NCI-H1417 treated with DMSO at 0.1 percent for 48 hours (cell line): Measurements from ENCODE around the gene KREMEN1.

Experiments used
- DNase-seq: peaks from one replicate; lab custom pipeline; 2025; lab: John Stamatoyannopoulos, UW

The KREMEN1 gene

GRCh38 chr22:29133603-29134133 is 60.8 kb downstream of the KREMEN1 start:
- no peak for DNase-seq

GRCh38 chr22:29134448-29134847 is 61.6 kb downstream of the KREMEN1 start:
- DNase-seq = no peak

- DNase-seq = no peak
Observed at GRCh38 chr22:29136782-29137700, 64.2 kb downstream of the KREMEN1 start.

- DNase-seq = no peak
Observed at GRCh38 chr22:29138556-29139305, 65.9 kb downstream of the KREMEN1 start.

- no peak for DNase-seq
Observed at GRCh38 chr22:29139965-29140782, 67.3 kb downstream of the KREMEN1 start.

GRCh38 chr22:29141078-29141688 is 68.3 kb downstream of the KREMEN1 start:
- no peak for DNase-seq

GRCh38 chr22:29142116-29142515 is 69.3 kb downstream of the KREMEN1 start:
- no peak for DNase-seq

GRCh38 chr22:29143941-29144785 is 71.3 kb downstream of the KREMEN1 start:
- no peak for DNase-seq

GRCh38 chr22:29144786-29145160 is 71.9 kb downstream of the KREMEN1 start:
- DNase-seq = no peak

- no peak for DNase-seq
Observed at GRCh38 chr22:29145321-29146072, 72.7 kb downstream of the KREMEN1 start.

- no peak for DNase-seq
Observed at GRCh38 chr22:29146091-29146560, 73.3 kb downstream of the KREMEN1 start.

- DNase-seq = no peak
Observed at GRCh38 chr22:29146771-29147170, 73.9 kb downstream of the KREMEN1 start.

GRCh38 chr22:29147331-29147899 is 74.6 kb downstream of the KREMEN1 start:
- DNase-seq = no peak

GRCh38 chr22:29148036-29148435 is 75.2 kb downstream of the KREMEN1 start:
- no peak for DNase-seq

- DNase-seq = no peak
Observed at GRCh38 chr22:29148826-29149225, 76.0 kb downstream of the KREMEN1 start.

- DNase-seq = no peak
Observed at GRCh38 chr22:29149841-29150555, 77.2 kb downstream of the KREMEN1 start.

GRCh38 chr22:29150701-29151100 is 77.9 kb downstream of the KREMEN1 start:
- DNase-seq = no peak

- no peak for DNase-seq
Observed at GRCh38 chr22:29151316-29151715, 78.5 kb downstream of the KREMEN1 start.
